Effector memory CD8-positive, alpha-beta T cell (primary cell): Measurements from ENCODE around the gene PFDN6.

Experiments used
- ATAC-seq: fragments of 150-1000 bp; cut with Tn5 transposase; replicated peaks from 2 replicates; pipeline ENCODE4 v1.10.0; 2021; ENCODE audit warnings: mild to moderate bottlenecking, moderate library complexity
- DNase-seq, 3 experiments: peaks; one replicate each; pipeline ENCODE4 v3.0.0; 2021
- H3K27ac Mint-ChIP-seq, 2 donors: one replicate each; pipeline ENCODE4 v1.8.0; 2022; ENCODE audit warnings: mild to moderate bottlenecking in 2 of 2, mixed read lengths in 2 of 2, moderate library complexity in 2 of 2
- H3K27me3 Mint-ChIP-seq, 2 donors: one replicate each; pipeline ENCODE4 v1.8.0; 2022; ENCODE audit warnings: mixed read lengths in 2 of 2
- H3K36me3 Mint-ChIP-seq: one replicate; pipeline ENCODE4 v1.8.0; 2022; ENCODE audit warnings: mild to moderate bottlenecking, moderate library complexity, mixed read lengths; ENCODE audit not compliant: insufficient read depth
- H3K4me1 Mint-ChIP-seq, 2 donors: one replicate each; pipeline ENCODE4 v1.8.0; 2022; ENCODE audit warnings: low read depth in 2 of 2, mixed read lengths in 2 of 2
- H3K4me3 Mint-ChIP-seq, 2 donors: one replicate each; pipeline ENCODE4 v1.8.0; 2022; ENCODE audit warnings: mild to moderate bottlenecking in 2 of 2, mixed read lengths in 2 of 2, moderate library complexity in 2 of 2
- H3K9me3 Mint-ChIP-seq, 2 donors: one replicate each; pipeline ENCODE4 v1.8.0; 2022; ENCODE audit warnings: mixed read lengths in 2 of 2

The PFDN6 gene

DNA sequence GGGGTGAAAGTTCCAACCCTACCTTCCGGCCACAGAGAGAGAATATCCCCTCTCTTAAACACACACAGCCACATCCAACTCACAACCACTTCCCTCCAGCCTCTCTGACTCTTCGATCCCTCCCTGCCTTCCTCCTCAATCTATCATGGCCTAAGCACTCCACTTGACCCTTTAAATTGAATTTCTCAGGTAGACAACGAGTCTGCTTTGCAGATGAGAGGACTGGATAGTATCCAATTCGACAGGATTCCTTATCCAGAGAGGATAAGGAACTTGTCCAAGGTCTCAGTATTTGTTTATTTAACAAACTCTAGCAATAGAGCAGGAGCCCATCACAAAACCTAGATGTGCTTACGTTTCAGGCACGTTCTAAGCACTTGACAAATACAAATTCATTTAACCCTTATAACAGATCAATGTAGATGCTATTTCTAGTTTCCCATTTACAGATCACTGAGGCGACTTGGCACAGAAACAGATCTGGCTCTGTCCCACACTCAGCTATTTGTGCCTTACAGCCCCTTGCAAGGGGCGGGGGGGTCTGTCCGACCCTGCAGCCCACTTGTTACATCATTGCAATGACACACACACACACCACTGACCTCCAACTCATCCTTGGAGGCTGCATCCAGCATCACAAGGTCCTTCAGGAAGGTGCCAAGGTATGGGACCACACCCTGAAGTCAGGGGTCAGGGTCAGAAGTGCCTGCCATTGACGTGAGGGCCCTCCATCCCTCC lies 4.9 kb downstream of the PFDN6 start:
- H3K27ac Mint-ChIP-seq, result no peak overlapping the region
- H3K4me3 Mint-ChIP-seq, result no peak overlapping the region
- no peaks in the 10 kb centered on the region for H3K27me3 Mint-ChIP-seq
- ATAC-seq, result no peak
- H3K36me3 Mint-ChIP-seq, result peaks cover 58% of the 10 kb centered on the region
- H3K9me3 Mint-ChIP-seq, result no peaks in the 10 kb centered on the region
- peaks cover 27 to 44% of the 10 kb centered on the region in 2 donors for H3K4me1 Mint-ChIP-seq
- DNase-seq, result no peak

DNA sequence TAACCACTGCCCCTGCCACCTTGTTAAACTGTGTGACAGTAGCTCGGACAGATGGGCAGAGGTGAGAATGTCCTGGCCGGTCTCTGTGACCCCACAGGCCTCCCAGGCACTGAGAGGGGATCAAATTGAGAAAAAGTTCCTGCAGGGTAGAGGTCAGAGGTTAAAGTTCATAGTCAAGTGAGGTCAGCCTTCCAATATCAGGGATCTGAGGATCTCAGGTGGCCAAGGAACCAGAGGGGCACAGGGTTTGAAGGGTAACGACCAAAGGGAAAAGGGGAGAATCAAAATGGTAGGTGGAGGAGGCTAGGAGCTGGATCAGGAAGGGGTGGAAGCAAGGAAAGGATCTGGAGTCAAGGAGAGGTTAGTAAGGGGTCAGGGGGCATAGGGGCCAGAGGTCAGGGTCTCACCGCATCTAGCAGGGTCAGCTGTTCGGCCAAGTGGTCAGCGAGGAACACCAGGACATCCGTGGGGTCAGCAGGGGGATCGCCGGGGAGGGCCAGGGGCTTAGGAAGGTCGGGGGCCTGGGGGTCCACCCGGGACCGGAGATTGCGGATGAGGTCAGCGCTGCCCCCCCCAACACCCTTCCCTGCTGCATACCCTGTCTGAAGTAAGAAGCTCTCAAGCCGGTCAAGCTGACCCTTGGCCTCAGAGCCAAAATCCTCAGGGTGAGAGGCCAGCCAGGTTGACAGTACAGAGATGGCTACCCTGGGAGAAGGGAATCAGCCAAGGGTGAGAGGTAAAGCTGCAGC lies 6.4 kb downstream of the PFDN6 start:
- Mint-ChIP-seq H3K36me3 (peaks cover 70% of the 10 kb centered on the region), H3K27me3 (no peaks in the 10 kb centered on the region), H3K9me3 (no peaks in the 10 kb centered on the region), H3K4me1 (peaks cover 27 to 42% of the 10 kb centered on the region in 2 donors), H3K4me3 (no peak overlapping the region), H3K27ac (no peak overlapping the region)
- DNase-seq (no peak), ATAC-seq (no peak)

DNA sequence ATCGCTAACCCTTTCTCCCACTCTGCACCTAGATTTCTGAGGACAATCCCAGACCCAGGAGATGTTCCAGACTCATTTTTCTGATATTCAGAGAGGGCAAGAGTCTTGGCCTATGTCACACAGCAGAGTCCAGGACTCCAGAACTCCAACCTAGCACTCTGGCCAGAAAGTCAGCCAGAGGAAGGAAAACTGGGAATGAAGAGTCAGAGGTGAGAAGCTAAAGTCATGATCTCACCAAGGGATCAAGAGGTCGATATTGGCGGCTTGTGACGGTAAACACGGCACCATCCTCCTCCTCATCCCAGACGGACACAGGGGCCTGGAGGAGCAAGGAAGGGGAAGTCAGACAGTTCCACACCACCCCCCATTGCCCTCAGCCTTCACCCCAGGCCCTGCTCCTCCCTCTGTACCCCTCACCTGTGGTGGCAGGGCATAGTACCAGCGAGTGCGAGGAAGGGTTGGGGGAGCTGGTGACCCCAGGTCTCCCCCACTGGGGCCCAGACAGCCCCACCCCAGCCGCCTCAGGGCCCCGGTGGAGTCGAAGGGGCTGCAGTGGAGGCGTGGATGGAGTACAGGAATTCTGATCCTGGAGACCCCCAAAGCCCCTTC lies 7.5 kb downstream of the PFDN6 start:
- Mint-ChIP-seq H3K4me3 (peak overlapping the region; percentile 97 to 98), H3K27ac (peak overlapping the region; percentile 69 to 98), H3K36me3 (peaks cover 74% of the 10 kb centered on the region), H3K27me3 (no peaks in the 10 kb centered on the region), H3K4me1 (peaks cover 23 to 41% of the 10 kb centered on the region in 2 donors), H3K9me3 (no peaks in the 10 kb centered on the region)
- DNase-seq (no peak), ATAC-seq (no peak)

DNA sequence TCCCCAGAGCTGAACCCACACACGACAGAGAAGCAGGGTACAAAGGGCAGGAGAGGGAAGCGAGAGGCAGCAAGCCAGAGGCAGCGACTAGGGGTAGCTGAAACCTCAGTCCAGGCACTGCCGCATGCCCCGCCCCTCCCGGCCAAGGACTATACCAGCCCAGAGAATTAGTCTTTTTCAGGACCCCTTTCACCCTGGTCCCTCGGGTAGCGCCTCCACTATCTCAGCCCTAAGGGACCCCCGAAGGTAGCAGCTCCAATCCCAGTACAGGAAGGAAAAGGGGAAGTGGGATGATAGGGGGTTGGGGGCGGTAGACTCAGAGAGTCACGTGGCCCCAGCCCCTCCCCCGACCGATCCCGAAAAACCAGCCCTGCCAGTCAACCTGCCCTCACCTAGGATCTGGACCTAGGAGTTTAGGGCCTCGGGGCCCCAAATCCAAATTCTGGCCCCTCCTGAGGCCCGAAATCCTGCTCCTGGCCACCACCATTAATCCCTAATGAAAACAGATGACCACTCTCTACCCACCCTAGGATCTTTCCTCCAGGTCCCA lies 8.1 kb downstream of the PFDN6 start:
- Mint-ChIP-seq H3K9me3 (no peaks in the 10 kb centered on the region), H3K36me3 (peaks cover 77% of the 10 kb centered on the region), H3K27ac (peak overlapping the region; percentile 97 to 98), H3K4me1 (peaks cover 23 to 41% of the 10 kb centered on the region in 2 donors), H3K27me3 (no peaks in the 10 kb centered on the region), H3K4me3 (peak overlapping the region; percentile 97 to 98)
- DNase-seq (no peak), ATAC-seq (no peak)

DNA sequence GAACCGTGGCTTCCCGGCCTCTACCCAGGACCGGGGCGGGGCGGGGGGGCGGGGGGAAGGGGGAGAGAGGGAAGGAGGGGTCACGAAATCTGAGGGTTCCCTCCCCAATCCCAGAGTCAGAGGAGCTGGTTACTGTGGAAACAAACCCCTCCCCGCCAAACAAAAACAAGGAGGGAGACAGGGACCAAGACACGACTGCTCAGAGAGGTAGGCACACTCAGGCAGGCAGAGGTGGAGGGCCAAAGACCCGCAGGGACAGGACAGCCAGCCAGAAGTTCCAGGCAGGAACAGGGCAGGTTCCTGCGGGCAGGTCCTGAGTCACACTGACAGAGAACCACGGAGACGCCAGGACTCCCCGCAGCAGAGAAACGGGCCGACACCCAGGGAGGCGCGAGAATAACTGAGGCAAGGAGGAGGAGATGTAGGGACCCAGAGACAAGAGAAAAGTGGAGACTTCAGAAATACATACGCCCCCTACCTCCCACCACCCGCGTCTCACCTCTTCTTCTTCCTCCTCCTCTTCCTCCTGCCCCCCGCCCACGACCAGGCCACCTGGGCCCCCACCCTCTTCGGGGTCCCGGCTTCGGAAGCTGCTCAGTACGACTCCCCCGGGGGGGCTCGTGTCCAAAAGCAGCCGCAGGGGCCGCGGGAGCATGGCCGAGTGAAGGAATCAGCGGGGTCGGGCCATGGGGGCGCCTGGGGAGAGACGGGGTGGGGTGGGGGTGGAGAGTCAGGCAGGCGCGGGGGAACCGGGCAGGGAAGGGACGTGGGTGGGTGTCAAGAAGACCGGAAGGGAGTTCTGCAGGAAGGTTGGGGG lies 8.8 kb downstream of the PFDN6 start:
- H3K27me3 Mint-ChIP-seq, result no peaks in the 10 kb centered on the region
- peak overlapping the region; percentile 97 to 98 for H3K27ac Mint-ChIP-seq
- H3K36me3 Mint-ChIP-seq, result peaks cover 81% of the 10 kb centered on the region
- H3K4me3 Mint-ChIP-seq, result peak overlapping the region; percentile 97 to 98
- H3K9me3 Mint-ChIP-seq, result no peaks in the 10 kb centered on the region
- peak; percentile 44 to 54 (median 50) for DNase-seq
- peaks cover 23 to 41% of the 10 kb centered on the region in 2 donors for H3K4me1 Mint-ChIP-seq
- peak; percentile 23 for ATAC-seq

DNA sequence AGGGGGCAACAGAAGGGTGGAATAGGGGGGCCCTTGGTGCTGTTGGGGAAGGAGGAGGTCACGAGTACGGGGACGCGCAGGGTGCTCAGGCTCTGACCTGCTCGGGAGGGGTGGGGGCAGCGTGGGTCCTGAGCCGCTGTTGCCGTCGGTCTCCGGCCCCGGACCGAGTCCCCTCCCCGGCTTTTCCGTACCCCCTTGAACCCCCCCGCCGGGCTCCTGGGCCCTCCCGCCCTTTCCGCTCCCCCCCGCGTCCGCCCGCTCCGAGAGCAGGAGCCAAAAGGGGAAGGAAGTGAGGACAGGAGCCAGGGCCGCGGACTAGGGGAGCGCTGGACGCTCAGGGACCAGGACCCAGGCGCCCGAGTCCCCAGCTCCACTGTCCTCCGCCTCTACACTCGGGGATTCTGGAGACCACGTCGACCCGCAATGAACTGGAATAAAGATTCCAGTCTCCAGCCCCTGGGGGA lies 9.4 kb downstream of the PFDN6 start, which contains the start of gene RGL2:
Gene RGL2, minus strand, starts transcription at position 170 of the 464 bp plus-strand sequence. CDS start 332 bp downstream, outside the sequence.
- Mint-ChIP-seq H3K36me3 (peaks cover 85% of the 10 kb centered on the region), H3K4me1 (peaks cover 25 to 41% of the 10 kb centered on the region in 2 donors), H3K27ac (peak within 1 kb of the TSS; percentile 97 to 98), H3K4me3 (peak within 1 kb of the TSS; percentile 97 to 98), H3K9me3 (no peaks in the 10 kb centered on the region), H3K27me3 (no peaks in the 10 kb centered on the region)
- peak; percentile 27 for ATAC-seq
- DNase-seq, result peak in 2 of 3 experiments; percentile 38 to 43

DNA sequence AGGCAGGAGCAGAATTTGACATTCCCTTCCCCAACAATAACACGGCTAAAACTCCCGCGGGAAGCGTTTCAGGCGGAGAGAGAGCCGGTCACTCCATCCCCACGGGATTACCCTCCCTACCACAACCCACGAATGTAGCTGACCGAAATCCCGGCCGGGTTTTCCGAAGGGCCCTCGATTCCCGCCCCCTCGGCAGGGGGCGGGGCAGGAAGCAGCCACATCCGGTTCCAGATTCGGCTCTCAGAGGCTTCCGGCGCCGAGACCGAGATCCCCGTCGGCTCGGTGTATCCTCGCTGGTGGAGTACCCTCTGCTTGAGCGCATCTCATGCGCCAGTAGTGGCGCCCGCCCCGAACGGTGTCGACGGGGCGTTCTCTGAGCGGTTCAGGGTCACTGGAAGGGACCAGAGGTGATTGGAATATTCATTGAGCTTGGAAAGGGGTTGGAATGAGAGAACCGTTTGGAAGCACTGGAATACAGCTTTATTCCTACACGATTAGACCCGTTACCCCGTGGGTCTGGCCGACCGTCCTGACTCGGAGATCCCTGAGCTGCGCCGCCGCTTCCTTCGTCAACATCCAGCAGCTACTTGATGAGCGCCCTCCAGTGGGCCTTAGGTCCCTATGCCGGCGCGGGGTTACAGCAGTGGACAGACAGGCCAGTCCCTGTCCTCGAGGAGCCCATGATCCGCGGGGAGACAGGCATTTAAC lies 10.0 kb downstream of the PFDN6 start:
- DNase-seq, result peak; percentile 92 to 93 (median 92)
- Mint-ChIP-seq H3K4me3 (peak overlapping the region; percentile 97 to 98), H3K9me3 (no peaks in the 10 kb centered on the region), H3K36me3 (peaks cover 86% of the 10 kb centered on the region), H3K4me1 (peaks cover 25 to 41% of the 10 kb centered on the region in 2 donors), H3K27me3 (no peaks in the 10 kb centered on the region), H3K27ac (peak overlapping the region; percentile 97 to 98)
- peak; percentile 85 for ATAC-seq

DNA sequence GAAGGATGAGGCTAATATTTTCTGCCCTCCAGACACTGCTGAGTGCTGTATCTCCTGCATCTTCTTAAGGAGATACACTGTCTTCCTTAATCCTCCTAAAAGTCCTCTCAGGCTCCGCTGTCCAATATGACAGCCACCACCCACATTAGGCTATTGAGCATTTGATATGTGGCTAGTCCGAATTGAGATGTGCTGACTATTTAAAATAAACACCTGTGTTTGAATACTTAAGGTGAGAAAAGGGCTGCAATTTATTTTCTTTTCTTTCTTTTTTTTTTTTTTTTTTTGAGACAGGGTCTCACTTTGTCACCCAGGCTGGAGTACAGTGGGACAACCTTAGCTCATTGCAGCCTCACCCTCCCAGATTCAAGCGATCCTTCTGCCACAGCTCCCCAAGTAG lies 12.5 kb downstream of the PFDN6 start:
- DNase-seq, result no peak
- peaks cover 37 to 41% of the 10 kb centered on the region in 2 donors for H3K4me1 Mint-ChIP-seq
- no peak for ATAC-seq
- no peaks in the 10 kb centered on the region for H3K27me3 Mint-ChIP-seq
- peak overlapping the region; percentile 15 to 41 for H3K27ac Mint-ChIP-seq
- no peak overlapping the region for H3K4me3 Mint-ChIP-seq
- H3K9me3 Mint-ChIP-seq, result no peaks in the 10 kb centered on the region
- H3K36me3 Mint-ChIP-seq, result peaks cover 92% of the 10 kb centered on the region

DNA sequence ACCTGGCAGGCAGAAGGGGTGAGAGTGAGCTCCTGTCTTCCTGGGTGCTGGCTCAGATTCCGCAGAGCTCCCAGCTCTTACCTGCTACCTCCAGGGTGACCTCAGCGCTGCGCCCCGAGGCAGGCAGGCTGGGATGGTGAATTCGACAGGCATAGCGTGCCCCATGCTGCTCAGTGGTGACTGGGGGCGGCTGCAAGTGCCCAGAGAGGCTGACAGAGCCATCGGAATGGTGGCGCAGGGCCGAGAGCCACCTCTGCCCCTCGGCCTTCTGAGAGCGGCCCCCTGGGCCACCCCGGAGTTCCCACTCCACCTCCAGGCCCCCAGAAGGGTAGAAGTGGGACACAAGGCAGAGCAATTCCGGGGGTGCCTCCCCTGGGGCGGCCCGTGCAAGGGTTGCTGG lies 14.8 kb downstream of the PFDN6 start:
- H3K4me3 Mint-ChIP-seq, result no peak overlapping the region
- ATAC-seq, result no peak
- H3K36me3 Mint-ChIP-seq, result peaks cover 97% of the 10 kb centered on the region
- peaks cover 31 to 35% of the 10 kb centered on the region in 2 donors for H3K4me1 Mint-ChIP-seq
- no peaks in the 10 kb centered on the region for H3K27me3 Mint-ChIP-seq
- H3K27ac Mint-ChIP-seq, result peak overlapping the region; percentile 39 to 85
- H3K9me3 Mint-ChIP-seq, result no peaks in the 10 kb centered on the region
- DNase-seq, result no peak

DNA sequence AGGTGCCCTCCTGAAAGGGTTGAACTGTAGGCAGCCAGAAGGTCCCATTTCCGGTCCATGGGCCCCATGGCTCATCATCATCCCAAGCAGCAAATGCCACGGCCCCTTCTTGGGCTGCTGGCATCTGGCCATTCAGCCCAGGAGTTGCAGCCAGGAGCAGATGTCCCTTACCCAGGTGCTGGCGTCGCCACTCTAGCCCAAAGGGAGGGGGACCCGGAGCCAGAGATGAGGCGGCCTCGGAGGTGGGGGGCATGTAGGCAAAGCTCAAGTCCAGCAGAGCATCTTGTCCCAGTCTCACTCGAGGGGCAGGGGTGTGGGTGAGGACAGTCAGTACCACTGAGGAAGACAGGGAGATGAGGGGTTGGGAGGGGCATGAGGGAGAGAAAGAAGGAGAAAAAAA lies 15.7 kb downstream of the PFDN6 start:
- peaks cover 97% of the 10 kb centered on the region for H3K36me3 Mint-ChIP-seq
- no peaks in the 10 kb centered on the region for H3K27me3 Mint-ChIP-seq
- no peaks in the 10 kb centered on the region for H3K9me3 Mint-ChIP-seq
- peaks cover 23 to 27% of the 10 kb centered on the region in 2 donors for H3K4me1 Mint-ChIP-seq
- H3K4me3 Mint-ChIP-seq, result peak overlapping the region in 1 of 2 donors; percentile 21
- H3K27ac Mint-ChIP-seq, result peak overlapping the region; percentile 85 to 92
- DNase-seq, result no peak
- ATAC-seq, result no peak

DNA sequence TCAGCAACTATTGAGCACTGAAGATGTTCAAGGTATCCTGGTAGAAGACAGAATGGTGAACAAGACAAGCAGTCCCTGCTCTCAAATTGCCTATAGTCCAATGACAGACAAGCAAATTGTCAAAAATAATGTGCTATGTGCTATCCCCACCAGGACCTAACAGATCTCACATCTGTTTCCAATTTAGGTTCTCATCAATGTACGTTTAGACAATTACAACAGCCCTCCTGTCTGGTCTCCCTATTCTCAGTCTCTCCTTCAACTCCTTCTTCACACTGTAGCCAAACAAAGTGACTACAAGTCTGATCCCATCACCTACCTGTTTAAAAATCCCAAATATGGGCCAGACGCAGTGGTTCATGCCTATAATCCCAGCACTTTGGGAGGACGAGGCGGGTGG lies 17.0 kb downstream of the PFDN6 start:
- H3K27me3 Mint-ChIP-seq, result no peaks in the 10 kb centered on the region

More for the DNA sequence above, 17.0 kb downstream of the PFDN6 start:
- DNase-seq, result no peak
- peak overlapping the region in 1 of 2 donors; percentile 58 for H3K27ac Mint-ChIP-seq
- H3K4me3 Mint-ChIP-seq, result peak overlapping the region in 1 of 2 donors; percentile 18
- no peak for ATAC-seq
- no peaks in the 10 kb centered on the region for H3K9me3 Mint-ChIP-seq
- H3K4me1 Mint-ChIP-seq, result peaks cover 22 to 23% of the 10 kb centered on the region in 2 donors
- peaks cover 97% of the 10 kb centered on the region for H3K36me3 Mint-ChIP-seq
